ENCODE results near the gene ATRAID. TPM values are rescaled to one million over a fixed set of nuclear protein-coding genes. Genes with fewer than 3 reads are reported as not detected.

Gene ATRAID
- total and polyA plus RNA-seq, 2 of the 8 experiments (the other 6 are each of a cell fraction or from before 2014, with no cell fraction given): 109 to 280 TPM

DNA sequence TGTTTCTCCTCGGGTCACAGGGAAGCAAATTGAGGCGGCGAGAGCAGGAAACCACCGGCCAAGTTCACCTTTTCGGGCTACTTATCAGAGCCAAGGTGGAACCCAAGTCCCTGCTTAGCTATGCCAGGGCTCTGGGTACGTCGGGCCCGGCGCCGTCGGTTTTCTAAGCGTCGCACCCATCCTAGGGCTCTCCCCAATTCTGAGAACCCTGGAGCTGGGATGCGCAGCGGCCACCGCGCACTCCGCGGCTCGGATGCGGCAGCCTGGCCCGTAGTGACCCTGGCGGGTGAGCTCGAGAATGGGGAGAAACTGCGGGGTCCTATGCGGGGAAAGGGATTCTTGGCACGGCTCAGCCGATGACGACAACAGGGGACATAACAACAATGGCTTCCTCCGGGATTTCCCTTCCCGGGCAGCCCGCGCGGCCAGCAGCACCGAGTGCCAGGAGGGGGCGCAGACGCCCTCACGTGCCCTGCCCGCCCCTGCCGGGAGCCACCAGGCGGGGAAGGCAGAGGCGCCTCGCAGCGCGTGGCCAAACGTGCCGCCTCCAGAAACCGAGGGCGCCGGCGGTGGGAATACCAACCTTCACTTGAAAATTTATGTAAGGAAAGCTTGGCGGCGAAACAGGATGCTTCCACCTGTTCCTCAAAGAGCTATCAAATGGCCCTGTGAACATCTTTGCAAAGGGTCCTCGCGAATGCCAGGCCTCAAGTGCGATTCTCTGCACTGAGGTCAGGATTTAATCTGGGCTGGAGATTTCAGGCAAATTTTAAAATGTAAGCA is 53.1 kb downstream of the ATRAID start (continued):
- TF ChIP-seq CHD7 (IDR thresholded peaks at IDR 0.05; ENCODE audit: insufficient replicate concordance, low read length): no peak
- peak in 1 of 2 experiments; percentile 62; a peak in 1 of 4 replicates for TF ChIP-seq HDAC2 (IDR thresholded peaks at IDR 0.05; ENCODE audit: borderline replicate concordance in 1 of 2, low read depth in 2 of 2, low read length in 2 of 2)
- TF ChIP-seq POLR2A (IDR thresholded peaks at IDR 0.05; ENCODE audit: control extremely low read depth in 1 of 2, low read depth in 2 of 2, low read length in 2 of 2): peak in 1 of 2 experiments; percentile 63; a peak in 2 of 3 replicates
- TF ChIP-seq CEBPB (IDR thresholded peaks at IDR 0.05; ENCODE audit: low read depth, low read length): no peak
- TF ChIP-seq SIN3A (conservative IDR thresholded peaks at IDR 0.05 in 1 of 2, IDR thresholded peaks at IDR 0.05 in 1 of 2; ENCODE audit: low read depth in 1 of 2, low read length in 2 of 2): no peak; a peak in 2 of 4 replicates
- TF ChIP-seq TAF7 (optimal IDR thresholded peaks at IDR 0.05; ENCODE audit: borderline replicate concordance, low read depth, low read length): peak; percentile 33
- peak; percentile 30; the same call in 1 of the 2 replicates for TF ChIP-seq TBP (IDR thresholded peaks at IDR 0.05; ENCODE audit: low read depth, low read length)
- TF ChIP-seq CREB1 (IDR thresholded peaks at IDR 0.05): peak; percentile 84
- TF ChIP-seq SP1 (IDR thresholded peaks at IDR 0.05; ENCODE audit: low read depth, low read length): no peak
- no peak for TF ChIP-seq FOSL1 (IDR thresholded peaks at IDR 0.05; ENCODE audit: insufficient read depth, low read depth, low read length)

All from H1 (cell line).